IPS-NIHi7 (cell line): ENCODE data around the gene PRPF8.
"Not testable (repeated sequence)": the region's sequence is repeated elsewhere in the genome, so short reads cannot be mapped to it uniquely, and the experiment has no call there.

Experiments used
- DNase-seq: peaks from one replicate; pipeline ENCODE4 v3.0.0; 2012; ENCODE audit warnings: mixed read lengths; ENCODE audit errors: extremely low spot score

Gene PRPF8

GRCh38 chr17:1716076-1716911 is 31.6 kb upstream of the PRPF8 start:
- DNase-seq, result peak; percentile 98

GRCh38 chr17:1715803-1716075 is 31.1 kb upstream of the PRPF8 start:
- DNase-seq, result no peak

- peak; percentile 63 for DNase-seq
Observed at GRCh38 chr17:1714980-1715802, 30.5 kb upstream of the PRPF8 start.

- DNase-seq, result peak; percentile 77
Observed at GRCh38 chr17:1714427-1714979, 29.8 kb upstream of the PRPF8 start.

DNA sequence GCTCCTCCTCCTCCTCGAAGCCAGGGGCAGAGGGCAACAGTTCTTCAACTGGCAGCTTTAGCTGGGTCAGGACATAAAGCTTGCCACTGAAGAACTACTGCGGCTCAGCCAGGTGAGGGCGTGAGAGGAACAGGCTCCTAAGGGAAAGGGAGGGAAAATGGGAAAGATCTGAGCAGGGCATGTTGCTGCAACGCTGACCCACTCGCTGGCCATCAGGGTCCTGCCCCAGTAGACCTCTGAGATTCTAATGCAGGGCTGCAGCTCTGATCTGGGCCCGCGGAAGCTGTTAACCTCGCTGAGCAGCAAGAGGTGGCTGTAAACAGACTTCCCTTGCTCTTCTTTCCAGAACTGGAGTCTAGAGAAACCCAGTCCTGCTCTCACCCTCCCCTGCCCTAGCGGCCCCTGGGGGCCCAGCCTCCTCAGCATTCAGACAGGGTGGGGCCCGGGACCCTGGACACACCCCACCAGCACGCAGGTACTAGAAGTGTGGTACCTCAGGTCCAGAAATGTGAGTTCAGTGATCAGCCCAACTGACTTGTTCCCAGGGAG is 29.3 kb upstream of the PRPF8 start:
- DNase-seq, result peak; percentile 76

GRCh38 chr17:1713160-1713877 is 28.7 kb upstream of the PRPF8 start:
- DNase-seq, result no peak

- DNase-seq, result no peak
Observed at GRCh38 chr17:1712271-1712670, 27.6 kb upstream of the PRPF8 start.

DNA sequence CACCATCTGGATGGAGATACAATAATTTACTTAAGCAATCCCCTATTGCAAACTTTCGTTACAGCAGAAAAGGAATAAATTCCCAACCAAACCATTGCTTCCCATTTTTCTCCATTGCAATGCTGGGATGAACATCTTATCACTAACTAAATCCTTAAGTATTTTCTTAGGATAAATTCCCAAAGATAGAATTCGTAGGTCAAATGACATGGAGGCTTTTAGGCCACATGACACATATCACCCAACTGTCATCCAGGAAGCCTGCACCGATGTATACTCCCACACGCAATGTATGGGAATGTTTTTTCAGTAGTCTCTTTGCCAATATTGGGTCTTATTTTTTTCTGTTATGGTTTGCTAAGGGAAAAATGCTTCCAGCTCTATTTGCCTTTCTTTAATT is 27.1 kb upstream of the PRPF8 start:
- no peak for DNase-seq

- DNase-seq, result no peak
Observed at GRCh38 chr17:1710807-1711553, 26.3 kb upstream of the PRPF8 start.

GRCh38 chr17:1709971-1710806 is 25.5 kb upstream of the PRPF8 start, which contains the start of gene TLCD2:
Gene TLCD2, minus strand, starts transcription at chr17:1710377. Its CDS starts 135 bp downstream, at chr17:1710242.
- peak; percentile 75 for DNase-seq

DNA sequence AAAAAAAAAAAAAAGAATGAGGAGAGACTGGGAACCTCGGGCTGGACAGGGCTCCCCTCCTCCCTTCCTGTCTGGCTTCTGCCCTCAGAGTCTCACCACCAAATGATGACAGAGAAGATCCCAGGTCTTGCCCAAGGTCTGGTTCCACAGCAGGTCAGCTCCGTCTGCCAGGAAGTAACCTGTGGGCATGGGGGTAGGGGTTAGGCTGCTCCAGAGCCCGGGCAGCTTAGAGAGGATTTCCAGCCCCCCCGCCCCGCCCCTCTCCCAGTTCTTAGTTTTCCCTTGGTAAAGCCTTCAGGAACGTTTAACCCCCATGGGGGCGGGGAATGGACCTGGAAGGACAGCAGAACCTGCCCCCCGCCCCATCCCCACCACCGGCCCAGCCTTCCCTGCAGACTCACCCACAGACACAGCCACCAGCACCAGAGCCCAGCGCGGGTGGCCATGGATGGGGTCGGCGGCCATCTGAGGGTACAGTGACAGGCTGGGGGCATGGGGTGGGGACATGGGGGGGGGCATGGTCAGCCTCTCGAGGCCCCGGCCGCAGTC is 24.8 kb upstream of the PRPF8 start:
- DNase-seq, result no peak

- DNase-seq, result not testable (repeated sequence)
Observed at GRCh38 chr17:1708791-1709346, 24.2 kb upstream of the PRPF8 start.

DNA sequence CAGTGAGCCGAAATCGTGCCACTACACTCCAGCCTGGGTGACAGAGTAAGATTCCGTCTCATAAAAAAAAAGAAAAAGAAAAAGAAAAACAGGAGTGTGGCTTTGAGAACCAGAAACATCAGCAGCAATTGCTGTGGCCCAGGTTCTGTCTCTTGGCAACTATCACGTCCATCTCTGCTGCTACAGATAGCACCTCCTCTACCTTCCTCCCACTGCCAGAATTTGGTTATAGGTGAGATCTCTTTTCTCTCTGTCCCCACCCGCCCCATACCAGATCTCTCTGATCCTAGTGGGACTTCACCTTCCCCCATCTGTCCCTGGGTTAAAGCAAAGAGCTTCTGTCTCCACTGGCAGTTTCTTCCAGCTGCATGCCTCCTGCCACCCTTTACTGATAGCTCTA is 22.4 kb upstream of the PRPF8 start:
- no peak for DNase-seq

GRCh38 chr17:1705004-1705403 is 20.3 kb upstream of the PRPF8 start:
- no peak for DNase-seq

DNA sequence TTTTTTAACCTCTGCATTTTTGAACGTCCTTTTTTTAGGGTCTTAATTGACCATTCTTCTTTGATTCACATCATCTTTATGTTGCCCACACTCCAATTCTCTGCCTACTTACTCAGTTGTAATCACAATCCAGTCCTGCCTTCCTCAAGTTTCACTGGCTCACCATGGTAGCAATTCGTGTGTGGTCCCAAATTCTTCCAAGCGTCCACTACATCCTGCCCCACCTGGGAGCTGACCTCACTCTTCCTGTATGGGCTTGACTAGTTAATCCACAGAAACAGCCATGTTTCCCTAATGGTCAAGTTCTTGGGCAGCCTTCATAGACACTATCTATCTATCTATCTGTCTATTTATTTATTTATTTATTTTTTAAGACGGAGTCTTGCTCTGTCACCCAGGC is 18.4 kb upstream of the PRPF8 start:
- DNase-seq, result no peak

GRCh38 chr17:1699891-1700290 is 15.2 kb upstream of the PRPF8 start:
- not testable (repeated sequence) for DNase-seq

- no peak for DNase-seq
Observed at GRCh38 chr17:1697681-1698080, 13.0 kb upstream of the PRPF8 start.

- DNase-seq, result no peak
Observed at GRCh38 chr17:1695365-1695764, 10.7 kb upstream of the PRPF8 start.

- no peak for DNase-seq
Observed at GRCh38 chr17:1693339-1693738, 8.7 kb upstream of the PRPF8 start.
